Sigmoid colon (tissue), 3 donors: ENCODE results near the gene PSMG3.

Source experiments
- CTCF ChIP-seq, 4 experiments: fragments of 450-650 bp in 3 of 4; fragments of 200-600 bp in 1 of 4; IDR thresholded peaks; one replicate each; pipeline ENCODE4 v1.5.1; 2016 to 2019; ENCODE audit warnings: antibody characterized with exemption in 4 of 4, mild to moderate bottlenecking in 3 of 4, moderate library complexity in 2 of 4
- POLR2A ChIP-seq, 2 donors: fragments of 450-650 bp; IDR thresholded peaks; one replicate each; pipeline ENCODE4 v1.6.1; 2016; ENCODE audit warnings: antibody characterized with exemption in 2 of 2, mild to moderate bottlenecking in 2 of 2, moderate library complexity in 2 of 2

GRCh38 chr7:1533255-1533546, 36.6 kb downstream of the PSMG3 start:
- TF ChIP-seq CTCF (IDR thresholded peaks at IDR 0.05) = no peak
- TF ChIP-seq POLR2A (IDR thresholded peaks at IDR 0.05) = no peak
